IgD-negative memory B cell (primary cell): ENCODE results near the gene IGF2. TPM values are rescaled to one million over a fixed set of nuclear protein-coding genes. Genes with fewer than 3 reads are reported as not detected.

ENCODE experiments used
- H3K27ac Mint-ChIP-seq, 3 donors: one replicate each; pipeline ENCODE4 v1.8.0; 2020 to 2022; ENCODE audit warnings: mild to moderate bottlenecking in 3 of 3, mixed read lengths in 3 of 3, moderate library complexity in 1 of 3
- H3K27me3 Mint-ChIP-seq: one replicate; pipeline ENCODE4 v1.8.0; 2021; ENCODE audit warnings: mixed read lengths
- H3K36me3 Mint-ChIP-seq: one replicate; pipeline ENCODE4 v1.8.0; 2020; ENCODE audit warnings: mild to moderate bottlenecking, mixed read lengths
- H3K4me1 Mint-ChIP-seq, 3 donors: one replicate each; pipeline ENCODE4 v1.8.0; 2020 to 2022; ENCODE audit warnings: mixed read lengths in 3 of 3, mild to moderate bottlenecking in 1 of 3
- H3K4me3 Mint-ChIP-seq, 4 donors: one replicate each; pipeline ENCODE4 v1.8.0; 2020 to 2022; ENCODE audit warnings: mild to moderate bottlenecking in 4 of 4, mixed read lengths in 4 of 4, moderate library complexity in 3 of 4
- H3K9me3 Mint-ChIP-seq, 3 donors: one replicate each; pipeline ENCODE4 v1.8.0; 2020 to 2021; ENCODE audit warnings: mixed read lengths in 3 of 3, mild to moderate bottlenecking in 1 of 3
- polyA plus RNA-seq: library from polyadenylated mRNA; unstranded; fragments of 300-500 nt; fragmentation: Illumina TruSeq; gene quantifications from one replicate; pipeline ENCODE4 v1.2.3, GENCODE V29; 2021

Gene IGF2
- polyA plus RNA-seq, 1 donor from 2014 or later = not detected

GRCh38 chr11:2085251-2086066 lies 53.7 kb downstream of the IGF2 start:
- no peak overlapping the region for H3K4me3 Mint-ChIP-seq
- peaks cover 3 to 12% (median 5%) of the 10 kb centered on the region in 3 donors for H3K9me3 Mint-ChIP-seq
- H3K27ac Mint-ChIP-seq = no peak overlapping the region
- H3K36me3 Mint-ChIP-seq = peaks cover 2% of the 10 kb centered on the region
- H3K27me3 Mint-ChIP-seq = peaks cover 7% of the 10 kb centered on the region
- peaks cover 0 to 2% (median 0%) of the 10 kb centered on the region in 3 donors for H3K4me1 Mint-ChIP-seq

GRCh38 chr11:2084721-2085120 lies 54.5 kb downstream of the IGF2 start:
- Mint-ChIP-seq H3K4me3 (no peak overlapping the region), H3K27me3 (peaks cover 7% of the 10 kb centered on the region), H3K27ac (no peak overlapping the region), H3K4me1 (peaks cover 0 to 2% (median 0%) of the 10 kb centered on the region in 3 donors), H3K36me3 (peaks cover 2% of the 10 kb centered on the region), H3K9me3 (peaks cover 3 to 12% (median 5%) of the 10 kb centered on the region in 3 donors)

Other genes with a start within 250 kb of the IGF2 start
- gene PRR33, start 247.5 kb downstream of the IGF2 start, polyA plus RNA-seq = 0.60 TPM
- 0.23 TPM for gene TNNT3, start 219.7 kb downstream of the IGF2 start, polyA plus RNA-seq
- gene MRPL23, start 192.1 kb downstream of the IGF2 start, polyA plus RNA-seq = 36.2 TPM
- gene H19, start 141.5 kb downstream of the IGF2 start, polyA plus RNA-seq = not detected
- gene INS, start 21.8 kb upstream of the IGF2 start, polyA plus RNA-seq = not detected
- gene TH, start 32.4 kb upstream of the IGF2 start, polyA plus RNA-seq = not detected
- 5.0 TPM for gene ASCL2, start 131.2 kb upstream of the IGF2 start, polyA plus RNA-seq
- 6.2 TPM for gene C11orf21, start 162.5 kb upstream of the IGF2 start, polyA plus RNA-seq
- 7.1 TPM for gene TSPAN32, start 162.6 kb upstream of the IGF2 start, polyA plus RNA-seq
- 195 TPM for gene CD81, start 237.9 kb upstream of the IGF2 start, polyA plus RNA-seq